ENCODE data around the gene ZFP64.
"Not testable (repeated sequence)": the region's sequence is repeated elsewhere in the genome, so short reads cannot be mapped to it uniquely, and the experiment has no call there.

ZFP64 gene

GRCh38 chr20:52193886-52194545, 2.4 kb upstream of the ZFP64 start:
- H3K4me3 Mint-ChIP-seq = peak overlapping the region; percentile 47
- no peak for TF ChIP-seq CTCF (IDR thresholded peaks at IDR 0.05)
- H3K4me1 Mint-ChIP-seq = peaks cover 23% of the 10 kb centered on the region
- peaks cover 6% of the 10 kb centered on the region for H3K27me3 Mint-ChIP-seq (ENCODE audit: low read depth, poor library complexity)
- no peaks in the 10 kb centered on the region for H3K9me3 Mint-ChIP-seq
- no peak for DNase-seq
- peak overlapping the region; percentile 51 for H3K27ac Mint-ChIP-seq
- peaks cover 7% of the 10 kb centered on the region for H3K36me3 Mint-ChIP-seq (ENCODE audit: low read depth)

GRCh38 chr20:52193133-52193532, 1.6 kb upstream of the ZFP64 start:
- H3K27ac Mint-ChIP-seq = no peak overlapping the region
- peaks cover 6% of the 10 kb centered on the region for H3K27me3 Mint-ChIP-seq (ENCODE audit: low read depth, poor library complexity)
- peaks cover 13% of the 10 kb centered on the region for H3K36me3 Mint-ChIP-seq (ENCODE audit: low read depth)
- H3K4me1 Mint-ChIP-seq = peaks cover 23% of the 10 kb centered on the region
- no peaks in the 10 kb centered on the region for H3K9me3 Mint-ChIP-seq
- H3K4me3 Mint-ChIP-seq = peak overlapping the region; percentile 92
- DNase-seq = no peak
- no peak for TF ChIP-seq CTCF (IDR thresholded peaks at IDR 0.05)

- H3K27me3 Mint-ChIP-seq (ENCODE audit: low read depth, poor library complexity); H3K27ac Mint-ChIP-seq; H3K9me3 Mint-ChIP-seq; DNase-seq: not testable (repeated sequence)
- Mint-ChIP-seq H3K4me1 (peaks cover 26% of the 10 kb centered on the region), H3K4me3 (peak overlapping the region; percentile 92), H3K36me3 (ENCODE audit: low read depth) (peaks cover 17% of the 10 kb centered on the region)
Measured at GRCh38 chr20:52192719-52193007, 1.1 kb upstream of the ZFP64 start.

GRCh38 chr20:52191916-52192718, 538 bp upstream of the ZFP64 start:
- H3K4me1 Mint-ChIP-seq = peaks cover 28% of the 10 kb centered on the region
- H3K9me3 Mint-ChIP-seq = no peaks in the 10 kb centered on the region
- H3K4me3 Mint-ChIP-seq = peak overlapping the region; percentile 92
- peaks cover 19% of the 10 kb centered on the region for H3K36me3 Mint-ChIP-seq (ENCODE audit: low read depth)
- peak; percentile 65 for DNase-seq
- no peak for TF ChIP-seq CTCF (IDR thresholded peaks at IDR 0.05)
- peak overlapping the region; percentile 98 for H3K27ac Mint-ChIP-seq
- peaks cover 6% of the 10 kb centered on the region for H3K27me3 Mint-ChIP-seq (ENCODE audit: low read depth, poor library complexity)

- Mint-ChIP-seq H3K9me3 (no peaks in the 10 kb centered on the region), H3K4me1 (peaks cover 32% of the 10 kb centered on the region), H3K27ac (no peak overlapping the region), H3K4me3 (peak overlapping the region; percentile 95), H3K27me3 (ENCODE audit: low read depth, poor library complexity) (peaks cover under 1% of the 10 kb centered on the region), H3K36me3 (ENCODE audit: low read depth) (peaks cover 34% of the 10 kb centered on the region)
- TF ChIP-seq CTCF (IDR thresholded peaks at IDR 0.05) = no peak
- peak; percentile 34 for DNase-seq
Measured at GRCh38 chr20:52190437-52191131, 995 bp downstream of the ZFP64 start.

- TF ChIP-seq CTCF (IDR thresholded peaks at IDR 0.05) = no peak
- H3K36me3 Mint-ChIP-seq (ENCODE audit: low read depth) = peaks cover 89% of the 10 kb centered on the region
- H3K27me3 Mint-ChIP-seq (ENCODE audit: low read depth, poor library complexity) = no peaks in the 10 kb centered on the region
- H3K4me1 Mint-ChIP-seq = peaks cover 2% of the 10 kb centered on the region
- DNase-seq = no peak
- no peaks in the 10 kb centered on the region for H3K9me3 Mint-ChIP-seq
- no peak overlapping the region for H3K4me3 Mint-ChIP-seq
- no peak overlapping the region for H3K27ac Mint-ChIP-seq
Measured at GRCh38 chr20:52181766-52182165, 9.8 kb downstream of the ZFP64 start.

All from nephron progenitor cell (in vitro differentiated cells).